T-helper 17 cell (primary cell): ENCODE data around the gene SMCR8. TPM values are rescaled to one million over a fixed set of nuclear protein-coding genes. Genes with fewer than 3 reads are reported as not detected.
"Not testable (repeated sequence)": the region's sequence is repeated elsewhere in the genome, so short reads cannot be mapped to it uniquely, and the experiment has no call there.

Experiments
- ATAC-seq: fragments of 150-1000 bp; cut with Tn5 transposase; 2 replicates; pipeline ENCODE4 v1.10.0; 2021; ENCODE audit warnings: mild to moderate bottlenecking, moderate library complexity
- DNase-seq, 3 donors: peaks; one replicate each; pipeline versions ENCODE4 v3.0.0 to v3.0.0-alpha.2; 2020 to 2021
- H3K9me3 ChIP-seq: one replicate; pipeline ENCODE4 v1.7.0; 2013; ENCODE audit warnings: low read length, mild to moderate bottlenecking; ENCODE audit not compliant: control insufficient read depth, poor library complexity, severe bottlenecking
- H3K27ac Mint-ChIP-seq: one replicate; pipeline ENCODE4 v1.8.0; 2022; ENCODE audit warnings: mild to moderate bottlenecking, moderate library complexity, mixed read lengths
- H3K27me3 Mint-ChIP-seq: one replicate; pipeline ENCODE4 v1.8.0; 2022; ENCODE audit warnings: mixed read lengths
- H3K36me3 Mint-ChIP-seq: one replicate; pipeline ENCODE4 v1.8.0; 2022; ENCODE audit warnings: low read depth, mixed read lengths
- H3K4me1 Mint-ChIP-seq: one replicate; pipeline ENCODE4 v1.8.0; 2022; ENCODE audit warnings: mild to moderate bottlenecking, mixed read lengths
- H3K4me3 Mint-ChIP-seq: one replicate; pipeline ENCODE4 v1.8.0; 2022; ENCODE audit warnings: mild to moderate bottlenecking, moderate library complexity, mixed read lengths
- total RNA-seq, 4 donors: library from RNA in 2 of 4; stranded (reverse) in 2 of 4; gene quantifications; one replicate each; pipeline ENCODE4 v1.2.3 and lab custom pipeline; 2022 to 2026

SMCR8 gene
- total RNA-seq, 2 donors from 2014 or later: 37.9 to 51.6 TPM

GRCh38 chr17:18291718-18292540 is 23.2 kb upstream of the SMCR8 start:
- H3K36me3 Mint-ChIP-seq: peaks cover 2% of the 10 kb centered on the region
- H3K4me3 Mint-ChIP-seq: no peak overlapping the region
- no peaks in the 10 kb centered on the region for H3K9me3 ChIP-seq
- peaks cover 4% of the 10 kb centered on the region for H3K4me1 Mint-ChIP-seq
- H3K27ac Mint-ChIP-seq: no peak overlapping the region
- DNase-seq (no peak), ATAC-seq (no peak)
- no peaks in the 10 kb centered on the region for H3K27me3 Mint-ChIP-seq

- not testable (repeated sequence) for H3K36me3 Mint-ChIP-seq, H3K4me3 Mint-ChIP-seq
Observed at GRCh38 chr17:18298061-18298460, 17.0 kb upstream of the SMCR8 start.

GRCh38 chr17:18300725-18301480 is 14.2 kb upstream of the SMCR8 start:
- Mint-ChIP-seq H3K4me3 (no peak overlapping the region), H3K36me3 (peaks cover 7% of the 10 kb centered on the region), H3K27ac (no peak overlapping the region), H3K27me3 (no peaks in the 10 kb centered on the region), H3K4me1 (peaks cover 2% of the 10 kb centered on the region)
- DNase-seq (no peak), ATAC-seq (no peak)
- no peaks in the 10 kb centered on the region for H3K9me3 ChIP-seq

More at GRCh38 chr17:18298061-18298460, 17.0 kb upstream of the SMCR8 start:
- not testable (repeated sequence) for DNase-seq, ATAC-seq, H3K9me3 ChIP-seq, H3K4me1 Mint-ChIP-seq, H3K27me3 Mint-ChIP-seq, H3K27ac Mint-ChIP-seq

GRCh38 chr17:18303206-18303605 is 11.9 kb upstream of the SMCR8 start:
- not testable (repeated sequence) for ATAC-seq, H3K36me3 Mint-ChIP-seq, H3K9me3 ChIP-seq, H3K27me3 Mint-ChIP-seq, DNase-seq, H3K4me3 Mint-ChIP-seq, H3K4me1 Mint-ChIP-seq
- H3K27ac Mint-ChIP-seq: peak overlapping the region; percentile 4

GRCh38 chr17:18309202-18309601 is 5.9 kb upstream of the SMCR8 start:
- no peaks in the 10 kb centered on the region for H3K27me3 Mint-ChIP-seq
- no peak overlapping the region for H3K4me3 Mint-ChIP-seq
- H3K36me3 Mint-ChIP-seq: peaks cover 2% of the 10 kb centered on the region
- peaks cover 19% of the 10 kb centered on the region for H3K4me1 Mint-ChIP-seq
- no peak overlapping the region for H3K27ac Mint-ChIP-seq
- ATAC-seq: no peak
- no peaks in the 10 kb centered on the region for H3K9me3 ChIP-seq
- DNase-seq: no peak

- H3K9me3 ChIP-seq: no peaks in the 10 kb centered on the region
- no peak for DNase-seq
- Mint-ChIP-seq H3K27ac (peak overlapping the region; percentile 99), H3K4me1 (peaks cover 45% of the 10 kb centered on the region), H3K36me3 (no peaks in the 10 kb centered on the region), H3K4me3 (peak overlapping the region; percentile 98), H3K27me3 (no peaks in the 10 kb centered on the region)
- ATAC-seq: peak; percentile 3
Observed at GRCh38 chr17:18314059-18314730, 898 bp upstream of the SMCR8 start.

- H3K36me3 Mint-ChIP-seq: no peaks in the 10 kb centered on the region
- DNase-seq (no peak), ATAC-seq (peak; percentile 27)
- no peaks in the 10 kb centered on the region for H3K27me3 Mint-ChIP-seq
- peak overlapping the region; percentile 98 for H3K4me3 Mint-ChIP-seq
- peak overlapping the region; percentile 99 for H3K27ac Mint-ChIP-seq
- peaks cover 53% of the 10 kb centered on the region for H3K4me1 Mint-ChIP-seq
- no peaks in the 10 kb centered on the region for H3K9me3 ChIP-seq
Observed at GRCh38 chr17:18315562-18315922, 449 bp downstream of the SMCR8 start.

- H3K36me3 Mint-ChIP-seq: no peaks in the 10 kb centered on the region
- H3K4me1 Mint-ChIP-seq: peaks cover 54% of the 10 kb centered on the region
Observed at GRCh38 chr17:18315961-18316360, 868 bp downstream of the SMCR8 start.

GRCh38 chr17:18318117-18318516 is 3.0 kb downstream of the SMCR8 start:
- Mint-ChIP-seq H3K4me1 (peaks cover 54% of the 10 kb centered on the region), H3K27me3 (no peaks in the 10 kb centered on the region), H3K27ac (peak overlapping the region; percentile 99), H3K36me3 (no peaks in the 10 kb centered on the region), H3K4me3 (peak overlapping the region; percentile 72)
- no peaks in the 10 kb centered on the region for H3K9me3 ChIP-seq
- ATAC-seq (no peak), DNase-seq (no peak)

More at GRCh38 chr17:18315961-18316360, 868 bp downstream of the SMCR8 start:
- peak overlapping the region; percentile 98 for H3K4me3 Mint-ChIP-seq
- no peak for ATAC-seq
- H3K27me3 Mint-ChIP-seq: no peaks in the 10 kb centered on the region
- peak overlapping the region; percentile 99 for H3K27ac Mint-ChIP-seq
- no peaks in the 10 kb centered on the region for H3K9me3 ChIP-seq
- no peak for DNase-seq

- peak overlapping the region; percentile 27 for H3K27ac Mint-ChIP-seq
- H3K27me3 Mint-ChIP-seq: no peaks in the 10 kb centered on the region
- no peaks in the 10 kb centered on the region for H3K36me3 Mint-ChIP-seq
Observed at GRCh38 chr17:18318771-18319450, 3.8 kb downstream of the SMCR8 start.

GRCh38 chr17:18319604-18320256 is 4.6 kb downstream of the SMCR8 start:
- H3K36me3 Mint-ChIP-seq: no peaks in the 10 kb centered on the region
- DNase-seq: no peak

More at GRCh38 chr17:18318771-18319450, 3.8 kb downstream of the SMCR8 start:
- ATAC-seq (no peak), DNase-seq (no peak)
- peak overlapping the region; percentile 33 for H3K4me3 Mint-ChIP-seq
- H3K9me3 ChIP-seq: no peaks in the 10 kb centered on the region
- peaks cover 47% of the 10 kb centered on the region for H3K4me1 Mint-ChIP-seq

GRCh38 chr17:18320301-18320700 is 5.2 kb downstream of the SMCR8 start:
- ATAC-seq (no peak), DNase-seq (no peak)
- Mint-ChIP-seq H3K27me3 (no peaks in the 10 kb centered on the region), H3K4me3 (no peak overlapping the region), H3K27ac (peak overlapping the region; percentile 56), H3K36me3 (no peaks in the 10 kb centered on the region), H3K4me1 (peaks cover 40% of the 10 kb centered on the region)
- no peaks in the 10 kb centered on the region for H3K9me3 ChIP-seq

More at GRCh38 chr17:18319604-18320256, 4.6 kb downstream of the SMCR8 start:
- Mint-ChIP-seq H3K27me3 (no peaks in the 10 kb centered on the region), H3K4me1 (peaks cover 43% of the 10 kb centered on the region), H3K4me3 (peak overlapping the region; percentile 55), H3K27ac (peak overlapping the region; percentile 56)
- ATAC-seq: no peak
- H3K9me3 ChIP-seq: no peaks in the 10 kb centered on the region
